VCaP (cell line): ENCODE results near the gene KRCC1.
"Not testable (repeated sequence)": the region's sequence is repeated elsewhere in the genome, so short reads cannot be mapped to it uniquely, and the experiment has no call there.

Source experiments
- H3K27ac ChIP-seq: fragments of 450-650 bp; 2 replicates; pipeline ENCODE4 v1.5.1; 2017
- CTCF ChIP-seq: fragments of 450-650 bp; conservative IDR thresholded peaks from 2 replicates; pipeline ENCODE4 v1.5.1; 2017; ENCODE audit warnings: mild to moderate bottlenecking, moderate library complexity

The KRCC1 gene

DNA sequence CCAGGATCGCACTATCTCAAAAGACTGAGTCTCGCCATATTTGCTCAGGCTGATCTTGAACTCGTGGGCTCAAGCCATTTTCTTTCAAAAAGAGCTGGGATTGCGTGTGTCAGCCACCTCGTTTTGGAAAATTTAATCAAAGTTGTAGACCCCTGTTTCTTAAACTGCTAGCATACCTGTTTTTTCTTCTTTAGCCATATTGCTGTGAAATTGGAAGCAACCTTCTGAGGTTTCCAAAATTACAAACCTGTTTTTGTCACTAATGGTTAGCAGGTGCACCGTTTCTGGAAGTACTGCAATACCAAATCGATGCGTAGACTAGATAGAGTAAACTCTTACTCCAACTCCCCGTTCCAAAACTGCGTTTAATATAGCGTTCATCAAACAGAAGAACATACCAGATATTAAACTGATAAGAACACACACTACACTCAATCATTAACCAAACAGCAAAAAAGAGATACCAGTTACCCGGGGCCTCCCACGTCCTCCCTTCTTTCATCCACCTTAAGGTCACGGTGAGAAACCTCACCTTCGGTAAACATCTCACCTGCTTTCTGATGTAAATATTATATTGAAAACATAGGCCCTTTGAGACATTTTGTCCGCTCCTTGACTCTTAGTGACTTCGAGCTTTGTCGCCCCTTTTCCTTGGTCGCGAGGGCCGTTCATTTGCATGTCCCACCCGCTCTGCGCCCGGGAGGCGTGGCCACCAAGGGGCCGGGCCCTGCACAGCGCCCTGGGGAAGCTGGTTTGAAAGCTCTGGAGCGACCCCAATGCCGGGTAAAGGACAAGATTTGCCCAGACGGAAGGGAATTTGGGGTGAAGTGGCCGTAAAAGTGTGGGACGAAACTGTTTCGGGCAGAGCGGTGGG lies 39.3 kb downstream of the KRCC1 start, which contains the start of gene RNU2-63P:
Gene RNU2-63P, minus strand, starts transcription at position 462 of the 874 bp plus-strand sequence.
- H3K27ac ChIP-seq = peak within 1 kb of the TSS; percentile 98
- no peak for TF ChIP-seq CTCF

DNA sequence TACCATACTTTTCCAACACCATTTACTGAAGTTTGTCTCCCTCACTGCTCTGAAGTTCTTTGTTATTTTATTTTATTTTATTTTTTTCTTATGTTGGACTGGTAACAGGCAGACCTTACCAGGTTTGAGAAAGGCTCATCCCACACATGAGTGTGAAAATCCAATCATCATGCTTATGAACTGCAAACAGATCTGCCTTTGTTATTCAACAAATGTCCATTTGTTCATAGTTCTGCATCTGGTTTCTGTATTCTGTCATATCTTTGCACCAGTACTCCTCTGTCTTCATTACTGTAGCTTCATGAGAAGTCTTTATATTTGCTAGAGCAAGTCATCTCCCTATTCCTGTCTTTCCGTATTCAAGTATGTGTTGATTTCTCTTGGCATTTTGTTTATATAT lies 44.6 kb downstream of the KRCC1 start:
- TF ChIP-seq CTCF = no peak

DNA sequence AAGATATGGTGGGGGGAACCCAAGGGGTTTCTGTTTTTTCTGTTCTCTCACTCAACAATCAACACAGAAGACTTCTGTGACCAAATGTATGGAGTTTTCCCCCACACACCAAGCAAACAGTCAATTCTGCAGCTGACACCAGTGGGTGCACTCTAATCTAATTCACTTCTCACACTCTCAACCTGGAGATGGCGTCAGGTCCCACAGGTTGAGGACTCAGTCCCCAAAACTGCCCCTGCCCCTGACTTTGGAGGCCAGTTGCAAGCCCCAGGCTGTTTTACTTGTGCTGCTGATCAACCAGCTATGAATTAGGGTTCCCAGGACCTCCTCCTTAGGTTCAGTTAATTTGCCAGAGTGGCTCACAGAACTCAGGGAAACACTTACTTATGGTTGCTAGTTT lies 45.4 kb downstream of the KRCC1 start:
- TF ChIP-seq CTCF = no peak
- H3K27ac ChIP-seq = no peak overlapping the region

More for the DNA sequence above, 44.6 kb downstream of the KRCC1 start:
- H3K27ac ChIP-seq = no peak overlapping the region

- no peak overlapping the region for H3K27ac ChIP-seq
- TF ChIP-seq CTCF = no peak
Observed at GRCh38 chr2:88006912-88007439, 48.6 kb downstream of the KRCC1 start.

- no peak for TF ChIP-seq CTCF
- H3K27ac ChIP-seq = no peak overlapping the region
Observed at GRCh38 chr2:88005776-88006175, 49.8 kb downstream of the KRCC1 start.

DNA sequence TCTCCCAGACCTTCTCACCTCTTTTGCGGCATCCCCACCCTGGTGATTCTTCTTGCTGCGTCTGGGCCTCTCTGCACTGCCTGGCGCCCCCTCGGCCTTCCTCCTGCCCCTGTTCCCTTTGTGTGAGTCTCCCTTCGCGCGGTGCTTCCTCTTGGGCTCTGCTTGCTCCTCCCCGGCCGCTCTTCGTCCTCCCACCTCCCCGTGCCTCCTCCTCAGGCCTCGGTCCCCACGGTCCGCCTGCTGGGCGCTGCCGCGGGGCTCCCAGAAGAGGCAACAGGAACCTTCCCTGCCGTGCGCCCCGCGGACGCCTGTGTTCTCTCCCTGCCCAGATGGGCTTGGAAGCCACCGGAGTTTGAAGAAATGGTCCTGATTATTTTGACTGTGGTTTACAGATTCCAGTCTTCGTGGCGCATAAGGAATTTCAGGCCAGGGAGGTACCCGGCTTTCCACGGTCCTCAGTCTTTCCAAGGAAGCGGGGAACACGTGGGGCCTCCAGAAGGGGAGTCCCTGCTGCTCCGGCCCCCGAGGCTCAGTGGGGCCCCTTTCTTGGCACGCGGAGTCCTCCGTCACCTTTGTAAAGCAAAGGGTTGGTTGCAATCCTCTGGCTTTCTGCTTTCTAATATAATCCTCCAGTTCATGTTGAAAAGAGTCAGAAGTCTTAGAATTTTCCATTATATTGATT lies 52.4 kb downstream of the KRCC1 start:
- TF ChIP-seq CTCF = no peak
- H3K27ac ChIP-seq = no peak overlapping the region

DNA sequence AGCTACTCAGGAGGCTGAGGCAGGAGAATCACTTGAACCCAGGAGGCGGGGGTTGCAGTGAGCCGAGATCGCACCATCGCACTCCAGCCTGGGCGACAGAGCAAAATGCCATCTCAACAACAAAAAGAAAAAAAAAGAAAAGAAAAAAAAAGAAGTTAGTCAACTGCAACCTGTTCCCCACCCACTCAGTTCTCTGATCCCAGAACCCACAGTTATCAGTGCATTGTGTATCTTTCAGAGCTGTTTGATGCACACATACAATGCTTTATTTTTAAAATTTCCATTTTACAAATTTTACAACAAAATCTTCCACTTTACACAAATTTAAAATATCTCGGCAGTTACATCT lies 53.2 kb downstream of the KRCC1 start:
- H3K27ac ChIP-seq = no peak overlapping the region
- TF ChIP-seq CTCF = no peak

DNA sequence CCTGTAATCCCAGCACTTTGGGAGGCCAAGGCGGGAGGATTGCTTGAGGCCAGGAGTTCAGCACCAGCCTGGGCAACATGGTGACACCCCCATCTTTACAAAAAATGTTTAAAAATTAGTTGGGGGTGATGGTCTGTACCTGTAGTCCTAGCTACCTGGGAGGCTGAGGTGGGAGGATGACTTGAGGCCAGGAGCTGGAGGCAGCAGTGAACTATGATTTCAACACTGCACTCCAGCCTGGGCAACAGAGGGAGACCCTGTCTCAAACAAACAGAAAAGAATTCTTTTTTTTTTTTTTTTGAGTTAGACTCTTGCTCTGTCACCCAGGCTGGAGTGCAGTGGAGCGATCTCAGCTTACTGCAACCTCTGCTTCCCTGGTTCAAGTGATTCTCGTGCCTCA lies 55.1 kb downstream of the KRCC1 start:
- H3K27ac ChIP-seq = not testable (repeated sequence)
